CD1c-positive myeloid dendritic cell (primary cell): ENCODE data around the gene PSORS1C1.
A peak's percentile ranks its signal among the peaks of the same experiment; 100 is the strongest.

ENCODE experiments used
- DNase-seq: peaks from one replicate; pipeline ENCODE4 v3.0.0-alpha.2; 2016; ENCODE audit errors: extremely low spot score

Gene PSORS1C1

DNA sequence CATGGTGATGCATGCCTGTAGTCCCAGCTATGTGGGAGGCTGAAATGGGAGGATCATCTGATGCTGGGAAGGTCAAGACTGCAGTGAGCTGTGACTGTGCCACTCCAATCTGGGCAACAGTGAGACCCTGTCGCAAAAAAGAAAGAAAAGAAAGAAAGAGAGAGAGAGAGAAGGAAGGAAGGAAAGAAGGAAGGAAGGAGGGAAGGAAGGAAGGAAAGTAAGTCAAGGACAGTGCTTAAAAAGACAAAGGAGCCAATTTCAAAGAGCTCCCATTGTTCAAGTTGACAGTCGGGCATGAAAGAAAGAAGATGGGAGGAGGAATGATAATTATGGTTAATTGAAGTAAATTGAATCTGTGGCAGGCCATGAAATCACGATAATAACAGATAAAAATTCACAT, 18.4 kb upstream of the PSORS1C1 start:
- no peak for DNase-seq

DNA sequence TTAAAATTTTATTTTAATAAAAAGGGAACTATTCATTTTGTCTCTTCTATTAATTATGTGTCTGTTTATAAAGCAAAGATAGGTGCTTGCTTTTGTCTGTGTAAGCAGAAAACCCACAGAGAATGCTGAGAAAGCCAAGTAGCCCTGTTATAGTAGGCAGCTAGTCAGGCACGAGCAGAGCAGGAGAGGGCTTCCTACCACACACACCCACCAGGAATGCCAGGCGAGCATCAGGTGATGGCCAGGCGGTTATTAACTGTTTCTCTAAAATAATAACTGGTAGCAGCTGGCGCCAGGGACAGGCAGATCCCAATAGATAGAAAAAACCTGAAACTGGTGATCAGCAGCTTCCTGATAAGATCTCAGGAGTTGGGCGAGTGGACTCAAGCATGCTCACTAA, 17.9 kb upstream of the PSORS1C1 start:
- no peak for DNase-seq

GRCh38 chr6:31098449-31098938, 16.1 kb upstream of the PSORS1C1 start:
- DNase-seq = no peak

DNA sequence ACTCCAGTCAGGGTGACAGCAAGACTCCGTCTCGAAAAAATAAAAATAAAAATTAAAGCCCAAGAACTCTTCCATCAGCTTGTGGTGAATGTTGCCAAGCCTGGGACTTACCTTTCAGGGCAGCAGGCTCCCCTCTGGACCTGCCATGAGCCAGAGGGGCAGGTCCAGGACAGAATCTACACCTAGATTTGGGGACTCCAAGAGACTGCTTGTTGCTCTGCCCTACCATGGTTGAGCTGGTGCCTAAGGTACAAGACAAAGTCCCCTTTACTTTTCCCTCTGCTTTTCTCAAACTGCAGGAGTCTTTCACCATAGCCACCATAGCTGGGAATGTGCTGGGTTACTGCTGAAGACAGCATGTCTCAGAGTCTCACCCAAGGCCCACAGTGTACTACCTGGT, 11.5 kb upstream of the PSORS1C1 start:
- DNase-seq = no peak

- no peak for DNase-seq
These were observed 7.5 kb upstream of the PSORS1C1 start for GRCh38 chr6:31107052-31107451.

GRCh38 chr6:31110825-31111582, 3.6 kb upstream of the PSORS1C1 start:
- no peak for DNase-seq

GRCh38 chr6:31111712-31112111, 2.9 kb upstream of the PSORS1C1 start:
- DNase-seq = no peak

DNA sequence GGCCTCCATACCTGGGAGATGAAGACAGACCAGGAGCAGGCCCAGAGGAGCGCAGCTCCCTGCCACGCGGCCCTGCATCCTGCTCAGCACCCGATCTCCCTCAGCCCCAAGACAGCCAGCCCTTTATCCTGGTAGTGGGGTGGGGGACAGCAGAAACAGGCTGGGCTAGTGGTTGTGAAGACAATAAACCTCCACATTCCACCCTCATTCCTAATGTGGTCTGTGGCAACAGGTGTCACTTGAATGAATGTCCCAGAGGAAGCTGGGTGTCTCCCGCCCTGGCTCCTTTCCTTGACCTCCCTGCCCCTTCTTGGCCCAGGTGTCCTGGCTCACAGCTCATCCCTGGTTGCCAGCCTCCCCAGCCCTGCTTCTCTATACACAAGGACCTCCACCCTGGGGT, 2.1 kb upstream of the PSORS1C1 start, which contains the start of gene C6orf15:
Gene C6orf15 (minus strand): TSS at position 98 of the 400 bp plus-strand sequence. CDS start 20 bp downstream, at position 78.
- no peak for DNase-seq

GRCh38 chr6:31113861-31114540, 599 bp upstream of the PSORS1C1 start:
- no peak for DNase-seq

DNA sequence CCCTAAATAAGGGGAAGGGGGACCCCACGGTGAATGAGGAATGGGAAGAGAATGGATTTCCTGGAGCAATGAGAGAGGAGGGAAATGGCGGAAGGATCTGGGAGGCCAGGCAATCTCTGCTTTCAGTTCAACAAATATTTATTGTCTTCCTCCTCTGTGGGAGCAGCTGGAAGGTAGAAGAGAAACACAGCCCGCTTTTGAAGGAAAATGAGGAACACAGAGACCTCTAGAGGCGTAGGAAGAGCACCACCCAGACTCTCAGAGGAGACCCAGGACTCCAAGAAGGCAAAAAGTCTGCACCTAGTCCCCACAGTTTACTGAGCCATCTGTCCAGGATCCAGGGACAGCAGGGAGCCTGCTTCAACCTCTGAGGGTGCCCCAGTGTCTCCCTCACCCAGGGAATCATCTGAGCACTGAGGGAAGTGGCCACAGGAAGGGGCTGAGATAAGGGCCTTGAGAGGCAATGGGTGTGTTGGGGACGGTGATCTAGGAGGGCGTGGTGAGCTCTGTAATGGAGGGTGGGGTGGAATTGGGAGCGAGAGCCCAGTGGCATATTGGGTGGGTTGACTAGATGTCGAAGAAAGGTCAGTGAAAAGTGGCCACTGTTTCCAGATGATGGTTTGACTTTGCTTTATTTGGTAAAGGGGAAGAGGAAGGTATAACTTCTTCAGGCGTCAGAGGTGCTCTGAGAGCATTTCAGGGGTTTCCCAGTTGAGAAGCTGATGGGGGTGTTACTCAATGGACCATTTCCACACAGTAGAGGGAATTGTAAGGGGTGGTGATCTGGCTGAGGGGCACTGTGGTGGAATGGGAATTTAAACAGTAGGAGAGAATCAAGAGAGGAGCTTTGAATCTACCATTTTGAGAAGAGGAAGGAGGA, 610 bp downstream of the PSORS1C1 start:
- DNase-seq = peak; percentile 85

DNA sequence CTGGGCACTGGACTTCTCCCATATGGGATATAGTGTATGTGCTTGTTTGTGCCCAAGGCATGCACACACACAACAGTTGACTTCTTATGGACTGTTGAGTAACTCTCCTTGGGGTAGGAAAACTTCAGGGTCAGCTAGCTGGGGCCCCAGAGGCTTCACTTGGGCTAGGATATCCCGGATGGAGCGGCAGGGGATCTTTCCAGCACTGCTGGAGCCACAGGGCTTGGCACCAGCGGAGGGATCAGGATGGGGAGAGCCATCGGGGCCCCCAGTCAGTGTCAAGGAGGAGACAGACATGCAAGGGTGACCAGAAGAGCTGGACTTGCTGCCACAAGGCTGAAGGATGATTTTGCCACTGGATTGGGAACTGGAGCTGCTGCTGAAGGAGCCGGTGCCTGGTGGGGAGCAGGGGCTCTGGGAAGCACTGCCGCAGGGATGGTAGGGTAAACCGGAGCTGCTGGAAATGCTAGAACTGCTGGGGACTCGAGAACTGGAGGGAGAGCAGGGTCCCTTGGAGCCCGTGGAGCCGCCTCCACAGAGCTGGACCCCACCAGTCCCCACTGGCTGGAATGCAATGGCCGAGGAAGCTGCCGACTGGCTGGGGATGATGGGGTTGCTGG, 1.5 kb downstream of the PSORS1C1 start:
- DNase-seq = no peak

DNA sequence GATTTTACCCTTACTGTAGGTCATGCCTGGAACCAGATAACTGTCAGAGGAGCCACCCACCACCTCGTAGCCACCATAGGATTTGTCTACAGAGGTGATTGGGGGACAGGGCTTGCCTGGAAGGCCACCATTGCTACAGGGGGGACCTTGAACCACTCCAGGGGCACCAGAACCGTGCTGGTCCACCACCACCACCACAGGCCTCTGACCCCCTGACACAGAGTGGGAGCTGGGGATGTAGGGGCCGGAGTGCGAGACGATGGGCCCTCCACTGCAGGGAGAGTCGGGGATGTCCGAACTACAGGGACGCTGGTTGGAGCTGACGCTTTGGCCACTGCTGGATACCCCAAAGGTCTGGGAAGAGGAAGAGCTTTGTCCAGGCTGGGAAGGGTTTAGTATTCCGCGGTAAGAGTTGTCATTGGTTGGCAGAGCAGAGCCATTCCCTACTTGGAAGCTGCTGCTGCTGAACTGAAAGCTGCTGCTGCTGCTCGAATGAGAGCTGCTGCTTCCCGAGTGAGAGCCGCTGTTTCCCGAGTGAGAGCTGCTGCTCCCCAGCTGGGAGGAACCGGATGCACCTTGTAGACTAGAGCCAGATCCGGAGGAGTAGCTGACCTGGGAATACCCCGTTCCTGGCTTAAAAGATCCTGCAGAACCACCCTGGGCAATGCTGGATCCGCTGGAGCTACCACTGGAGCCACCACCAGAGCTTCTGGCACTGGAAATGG, 2.2 kb downstream of the PSORS1C1 start:
- DNase-seq = no peak

DNA sequence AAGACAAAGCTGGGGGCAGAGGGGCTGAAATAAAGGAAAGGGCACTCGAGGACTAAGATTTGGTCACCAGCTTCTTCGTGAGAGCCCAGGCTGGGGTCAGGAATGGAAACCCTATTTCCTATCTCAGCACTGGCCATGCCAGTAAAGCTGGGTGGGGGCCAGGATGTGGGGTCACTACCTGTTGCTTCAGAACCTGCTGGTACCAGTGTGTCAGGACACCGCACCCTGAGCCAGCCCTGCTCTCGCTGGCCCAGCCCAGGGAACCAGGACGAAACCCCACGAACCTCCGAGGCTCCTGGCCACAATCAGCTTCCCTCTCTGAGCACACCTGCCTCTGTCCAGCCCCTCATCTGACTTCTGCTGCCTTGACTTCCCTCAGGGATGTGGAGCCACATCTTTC, 3.6 kb downstream of the PSORS1C1 start:
- DNase-seq = no peak

DNA sequence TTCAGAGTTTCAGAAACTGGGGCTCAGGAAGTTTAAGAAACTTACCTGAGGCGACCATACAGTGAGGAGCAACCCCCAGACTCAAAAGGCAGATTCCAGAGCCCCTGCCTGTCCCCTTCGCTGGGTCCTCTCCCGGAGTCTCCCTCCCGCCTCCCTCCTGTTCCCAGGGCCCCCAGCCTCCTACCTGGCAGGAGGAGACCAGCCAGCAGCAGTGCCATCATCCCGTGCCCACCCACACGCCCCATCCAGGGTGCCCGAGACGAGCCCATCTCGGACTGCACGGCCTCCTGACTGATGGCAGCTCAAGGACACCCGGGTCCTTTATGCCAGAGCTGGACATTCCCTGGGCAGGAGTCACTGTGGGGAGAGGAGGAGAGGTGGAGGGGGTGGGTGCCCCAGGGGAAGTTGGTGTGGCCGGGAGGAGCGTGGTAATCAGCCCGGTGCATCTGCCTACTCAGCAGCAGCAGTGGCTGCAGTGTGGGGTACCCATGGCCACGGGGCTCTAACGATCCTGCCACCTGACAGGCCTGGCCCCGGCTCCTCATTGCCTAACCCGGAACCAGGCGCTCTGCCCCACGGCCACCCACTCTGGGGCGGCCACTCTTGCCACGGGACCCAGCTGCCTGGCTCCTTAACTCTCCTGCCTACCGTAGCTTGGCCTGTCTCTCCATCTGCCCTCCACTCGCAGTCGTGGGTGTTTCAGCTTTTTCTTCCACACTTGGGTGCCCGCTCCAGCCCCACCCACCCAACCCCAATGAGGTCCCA, 5.7 kb downstream of the PSORS1C1 start, which contains the start of gene CDSN:
Gene CDSN (minus strand): TSS at position 296 of the 765 bp plus-strand sequence. CDS start 27 bp downstream, at position 269.
- no peak for DNase-seq

DNA sequence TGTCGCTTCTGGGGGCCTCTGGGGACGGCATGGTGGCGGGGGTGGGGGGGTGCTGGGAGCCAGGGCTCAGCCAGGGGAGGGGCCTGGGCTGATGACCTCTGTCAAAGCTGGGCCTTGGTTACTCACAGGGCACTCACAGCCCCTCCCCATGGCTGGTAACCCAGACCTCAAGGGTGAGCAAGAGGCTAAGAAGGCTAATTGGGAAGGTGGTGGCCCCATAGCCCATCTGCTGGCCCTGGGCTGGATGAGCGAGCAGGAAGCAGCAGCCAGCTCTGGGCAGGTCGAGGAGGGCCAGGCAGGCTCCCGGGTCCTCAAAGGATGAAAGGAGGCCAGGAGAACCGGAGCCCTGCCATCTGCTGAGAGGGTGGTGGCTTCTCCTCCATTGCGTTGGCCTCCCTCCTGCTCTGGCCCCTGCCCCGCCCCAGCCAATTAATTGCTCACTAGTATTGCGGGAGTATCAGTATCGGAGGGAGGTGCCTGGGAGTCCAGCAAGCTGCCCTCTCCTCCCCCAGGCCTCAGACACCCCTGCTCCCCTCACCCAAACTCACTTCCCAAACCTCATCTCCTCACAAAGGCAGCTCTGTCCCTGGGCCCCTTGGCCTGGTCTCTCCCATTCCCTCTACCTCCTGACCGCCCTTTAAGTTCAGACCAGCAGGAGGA, 6.7 kb downstream of the PSORS1C1 start:
- no peak for DNase-seq

DNA sequence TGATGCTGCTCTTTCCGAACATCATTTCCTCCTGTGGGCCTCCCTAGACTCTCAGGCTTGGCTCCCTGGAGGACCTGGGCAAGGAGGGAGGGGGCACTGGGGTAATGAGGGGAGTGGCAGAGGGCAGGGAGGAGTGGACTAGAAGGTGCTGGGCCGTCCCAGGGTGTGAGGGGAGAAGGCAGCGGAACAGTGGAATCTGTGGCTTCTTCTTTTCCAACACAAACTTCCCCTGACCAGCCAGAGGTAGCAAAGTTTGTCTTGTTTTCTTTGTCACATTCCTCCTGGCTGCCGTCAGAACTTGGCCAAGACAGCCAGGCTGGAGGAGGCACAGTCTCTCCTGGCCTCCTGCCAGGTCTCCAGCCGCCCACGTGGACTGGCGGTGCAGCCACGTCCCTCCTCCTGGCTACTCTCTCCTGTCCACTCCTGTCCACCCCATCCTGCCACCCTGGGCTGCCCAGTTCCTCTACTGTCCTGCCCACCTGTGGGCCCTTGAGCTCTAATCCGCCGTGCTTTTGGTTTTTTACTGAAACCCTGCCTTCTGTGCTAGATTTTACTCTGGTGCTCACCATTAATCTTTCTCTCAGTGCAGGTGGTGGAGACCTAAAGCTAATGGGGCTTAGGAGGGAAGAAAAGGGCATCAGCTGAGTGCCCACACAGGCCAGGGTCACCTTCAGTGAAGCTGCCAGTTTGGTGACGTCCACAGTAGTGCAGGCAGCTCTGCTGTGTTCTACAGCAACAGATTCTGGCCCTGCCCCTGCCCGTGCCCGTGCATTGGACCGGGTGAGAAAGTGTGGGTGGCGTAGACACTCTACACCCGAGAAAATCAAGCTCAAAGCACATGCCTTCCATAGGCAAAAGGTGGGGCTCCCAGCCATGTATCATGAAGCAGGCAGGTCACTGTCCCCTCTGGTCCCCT, 8.4 kb downstream of the PSORS1C1 start:
- peak; percentile 31 for DNase-seq

DNA sequence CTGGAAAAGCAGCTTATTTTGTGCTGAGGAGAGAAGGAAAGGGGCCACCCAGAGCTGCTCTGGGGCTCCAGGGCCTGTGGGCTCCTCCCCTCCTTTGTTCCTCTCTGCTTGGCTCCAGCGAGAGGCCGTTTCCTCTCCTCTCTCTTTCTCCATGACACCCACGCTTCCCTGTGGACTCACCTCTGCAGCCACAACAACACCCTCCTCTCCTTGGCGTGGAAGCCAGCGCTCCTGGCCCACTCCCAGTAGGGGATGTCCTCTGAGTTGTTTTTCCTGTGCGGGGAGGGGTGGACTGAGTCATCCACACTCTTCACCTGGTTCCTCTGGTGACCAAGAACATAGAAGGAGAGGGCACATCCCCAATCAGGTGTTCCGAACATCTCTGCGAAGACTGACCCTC, 10.6 kb downstream of the PSORS1C1 start:
- DNase-seq = peak; percentile 5

DNA sequence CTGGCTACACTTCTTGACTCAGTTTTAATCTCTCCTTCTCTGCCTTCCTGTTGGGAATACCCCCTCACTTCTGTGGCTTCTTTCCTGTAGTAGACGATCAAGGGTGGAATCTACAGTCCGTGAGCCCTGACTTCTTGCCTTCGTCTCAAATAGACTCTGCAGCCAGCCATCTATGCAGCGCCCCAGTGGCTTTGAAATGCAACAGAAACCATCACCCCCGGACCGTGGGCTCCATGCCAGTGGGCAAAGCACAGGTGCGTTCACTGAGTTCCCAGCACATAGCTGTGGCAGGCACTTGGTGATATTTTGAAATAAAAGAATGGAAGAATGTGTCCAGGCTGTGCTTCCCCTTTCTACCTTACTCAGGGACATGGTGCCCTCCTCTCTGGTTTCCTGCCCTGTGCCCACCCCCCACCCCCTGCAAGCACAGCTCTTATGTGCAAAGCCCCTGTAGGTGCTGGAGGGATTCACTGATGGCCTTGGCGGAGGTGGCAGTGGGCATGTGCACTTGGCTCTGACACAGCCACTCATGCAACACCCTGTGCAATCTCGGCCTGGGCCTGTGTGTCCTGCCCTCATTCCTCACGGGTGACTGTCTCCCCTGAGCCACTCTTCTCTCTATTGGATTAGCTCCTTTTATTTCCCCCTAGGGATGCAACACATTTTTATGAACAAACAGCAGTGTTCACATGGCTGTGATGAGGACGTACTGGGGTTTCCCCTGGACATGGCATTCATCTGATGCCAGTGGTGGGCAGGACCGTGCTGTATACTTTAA, 11.2 kb downstream of the PSORS1C1 start:
- DNase-seq = no peak
